Progenitor cell of endocrine pancreas (in vitro differentiated cells): ENCODE data around the gene HBEGF. TPM values are rescaled to one million over a fixed set of nuclear protein-coding genes. Genes with fewer than 3 reads are reported as not detected.

Source experiments
- DNase-seq: peaks from one replicate; pipeline ENCODE4 v3.0.0; 2021; ENCODE audit warnings: low spot score; ENCODE audit not compliant: unreplicated experiment
- H3K27ac Mint-ChIP-seq: 2 replicates; pipeline ENCODE4 v1.8.0; 2021; ENCODE audit warnings: mild to moderate bottlenecking, moderate library complexity, mixed read lengths
- H3K27me3 Mint-ChIP-seq: 2 replicates; pipeline ENCODE4 v1.8.0; 2021; ENCODE audit warnings: mixed read lengths
- H3K36me3 Mint-ChIP-seq: 2 replicates; pipeline ENCODE4 v1.8.0; 2022; ENCODE audit warnings: mixed read lengths; ENCODE audit not compliant: insufficient read depth
- H3K4me1 Mint-ChIP-seq: 2 replicates; pipeline ENCODE4 v1.8.0; 2021; ENCODE audit warnings: low read depth, mixed read lengths
- H3K4me3 Mint-ChIP-seq: 2 replicates; pipeline ENCODE4 v1.8.0; 2021; ENCODE audit warnings: low read depth, mild to moderate bottlenecking, moderate library complexity, mixed read lengths
- H3K9me3 Mint-ChIP-seq: 2 replicates; pipeline ENCODE4 v1.8.0; 2021; ENCODE audit warnings: low read depth, mixed read lengths
- CTCF ChIP-seq: fragments of 200-600 bp; sonication (generic); IDR thresholded peaks from one replicate; pipeline ENCODE4 v1.5.0; 2021; ENCODE audit warnings: antibody characterized with exemption, mild to moderate bottlenecking; ENCODE audit not compliant: unreplicated experiment
- total RNA-seq: library from RNA; stranded (reverse); gene quantifications from 2 replicates; pipeline ENCODE4 v1.2.1, GENCODE V29; 2021

The HBEGF gene
- total RNA-seq, 1 donor from 2014 or later, result 1.3 TPM

GRCh38 chr5:140319833-140320232, 26.6 kb downstream of the HBEGF start:
- Mint-ChIP-seq H3K36me3 (no peaks in the 10 kb centered on the region), H3K4me1 (peaks cover 1% of the 10 kb centered on the region), H3K27ac (no peak overlapping the region), H3K9me3 (no peaks in the 10 kb centered on the region), H3K27me3 (peaks cover 4% of the 10 kb centered on the region), H3K4me3 (no peak overlapping the region)
- no peak for TF ChIP-seq CTCF
- no peak for DNase-seq

GRCh38 chr5:140318792-140319191, 27.6 kb downstream of the HBEGF start:
- TF ChIP-seq CTCF, result no peak
- Mint-ChIP-seq H3K9me3 (no peaks in the 10 kb centered on the region), H3K27ac (no peak overlapping the region), H3K4me3 (no peak overlapping the region), H3K4me1 (no peaks in the 10 kb centered on the region), H3K27me3 (peaks cover 3% of the 10 kb centered on the region), H3K36me3 (no peaks in the 10 kb centered on the region)
- no peak for DNase-seq

- Mint-ChIP-seq H3K27me3 (peaks cover 3% of the 10 kb centered on the region), H3K4me1 (no peaks in the 10 kb centered on the region), H3K27ac (no peak overlapping the region), H3K9me3 (no peaks in the 10 kb centered on the region), H3K4me3 (no peak overlapping the region), H3K36me3 (no peaks in the 10 kb centered on the region)
- no peak for TF ChIP-seq CTCF
- no peak for DNase-seq
These were observed 28.5 kb downstream of the HBEGF start for GRCh38 chr5:140317859-140318258.

GRCh38 chr5:140312791-140313189, 33.6 kb downstream of the HBEGF start:
- Mint-ChIP-seq H3K27me3 (peaks cover 15% of the 10 kb centered on the region), H3K36me3 (no peaks in the 10 kb centered on the region), H3K4me1 (no peaks in the 10 kb centered on the region), H3K27ac (peak overlapping the region; percentile 49), H3K4me3 (no peak overlapping the region), H3K9me3 (no peaks in the 10 kb centered on the region)
- no peak for TF ChIP-seq CTCF
- DNase-seq, result no peak

- no peak for DNase-seq
- H3K27me3 Mint-ChIP-seq, result peaks cover 14% of the 10 kb centered on the region
- no peak overlapping the region for H3K27ac Mint-ChIP-seq
- no peak for TF ChIP-seq CTCF
- no peak overlapping the region for H3K4me3 Mint-ChIP-seq
- no peaks in the 10 kb centered on the region for H3K4me1 Mint-ChIP-seq
- H3K36me3 Mint-ChIP-seq, result no peaks in the 10 kb centered on the region
- no peaks in the 10 kb centered on the region for H3K9me3 Mint-ChIP-seq
These were observed 34.2 kb downstream of the HBEGF start for GRCh38 chr5:140312067-140312790.
